HG02973 (cell line): Measurements from ENCODE around the gene MUC5B.
"Not testable (repeated sequence)": the region's sequence is repeated elsewhere in the genome, so short reads cannot be mapped to it uniquely, and the experiment has no call there.

Experiments used
- ATAC-seq: cut with Tn5 transposase; IDR thresholded peaks from one replicate; pipeline ENCODE4 v1.9.1; 2021; ENCODE audit warnings: moderate library complexity; ENCODE audit not compliant: unreplicated experiment

Gene MUC5B

DNA sequence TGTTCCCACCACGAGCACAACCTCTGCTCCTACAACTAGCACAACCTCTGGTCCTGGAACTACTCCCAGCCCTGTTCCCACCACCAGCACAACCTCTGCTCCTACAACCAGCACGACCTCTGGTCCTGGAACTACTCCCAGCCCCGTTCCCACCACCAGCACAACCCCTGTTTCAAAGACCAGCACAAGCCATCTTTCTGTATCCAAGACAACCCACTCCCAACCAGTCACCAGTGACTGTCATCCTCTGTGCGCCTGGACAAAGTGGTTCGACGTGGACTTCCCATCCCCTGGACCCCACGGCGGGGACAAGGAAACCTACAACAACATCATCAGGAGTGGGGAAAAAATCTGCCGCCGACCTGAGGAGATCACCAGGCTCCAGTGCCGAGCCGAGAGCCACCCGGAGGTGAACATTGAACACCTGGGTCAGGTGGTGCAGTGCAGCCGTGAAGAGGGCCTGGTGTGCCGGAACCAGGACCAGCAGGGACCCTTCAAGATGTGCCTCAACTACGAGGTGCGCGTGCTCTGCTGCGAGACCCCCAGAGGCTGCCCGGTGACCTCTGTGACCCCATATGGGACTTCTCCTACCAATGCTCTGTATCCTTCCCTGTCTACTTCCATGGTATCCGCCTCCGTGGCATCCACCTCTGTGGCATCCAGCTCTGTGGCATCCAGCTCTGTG lies 30.9 kb upstream of the MUC5B start:
- ATAC-seq: not testable (repeated sequence)

DNA sequence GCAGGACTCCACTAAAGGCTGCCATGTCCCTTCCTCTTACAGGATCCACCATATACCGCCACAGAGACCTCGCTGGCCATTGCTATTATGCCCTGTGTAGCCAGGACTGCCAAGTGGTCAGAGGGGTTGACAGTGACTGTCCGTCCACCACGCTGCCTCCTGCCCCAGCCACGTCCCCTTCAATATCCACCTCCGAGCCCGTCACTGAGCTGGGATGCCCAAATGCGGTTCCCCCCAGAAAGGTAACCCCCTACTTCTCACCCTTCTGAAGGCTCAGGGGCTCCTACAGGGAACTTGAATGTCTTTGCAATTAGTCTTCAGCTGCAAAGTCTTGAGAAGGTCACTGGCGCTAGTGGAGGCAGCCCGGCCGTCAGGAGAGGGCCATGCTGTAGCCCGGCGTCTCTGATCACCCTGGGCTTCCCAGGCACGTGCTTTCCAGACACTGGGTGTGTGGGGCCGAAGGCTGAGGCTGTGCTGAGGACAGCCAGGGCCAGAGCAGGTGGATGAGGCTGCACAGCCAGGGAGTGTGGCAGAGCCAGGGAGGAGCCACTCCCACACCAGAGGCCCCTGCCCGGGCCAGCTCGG lies 30.0 kb upstream of the MUC5B start:
- no peak for ATAC-seq

DNA sequence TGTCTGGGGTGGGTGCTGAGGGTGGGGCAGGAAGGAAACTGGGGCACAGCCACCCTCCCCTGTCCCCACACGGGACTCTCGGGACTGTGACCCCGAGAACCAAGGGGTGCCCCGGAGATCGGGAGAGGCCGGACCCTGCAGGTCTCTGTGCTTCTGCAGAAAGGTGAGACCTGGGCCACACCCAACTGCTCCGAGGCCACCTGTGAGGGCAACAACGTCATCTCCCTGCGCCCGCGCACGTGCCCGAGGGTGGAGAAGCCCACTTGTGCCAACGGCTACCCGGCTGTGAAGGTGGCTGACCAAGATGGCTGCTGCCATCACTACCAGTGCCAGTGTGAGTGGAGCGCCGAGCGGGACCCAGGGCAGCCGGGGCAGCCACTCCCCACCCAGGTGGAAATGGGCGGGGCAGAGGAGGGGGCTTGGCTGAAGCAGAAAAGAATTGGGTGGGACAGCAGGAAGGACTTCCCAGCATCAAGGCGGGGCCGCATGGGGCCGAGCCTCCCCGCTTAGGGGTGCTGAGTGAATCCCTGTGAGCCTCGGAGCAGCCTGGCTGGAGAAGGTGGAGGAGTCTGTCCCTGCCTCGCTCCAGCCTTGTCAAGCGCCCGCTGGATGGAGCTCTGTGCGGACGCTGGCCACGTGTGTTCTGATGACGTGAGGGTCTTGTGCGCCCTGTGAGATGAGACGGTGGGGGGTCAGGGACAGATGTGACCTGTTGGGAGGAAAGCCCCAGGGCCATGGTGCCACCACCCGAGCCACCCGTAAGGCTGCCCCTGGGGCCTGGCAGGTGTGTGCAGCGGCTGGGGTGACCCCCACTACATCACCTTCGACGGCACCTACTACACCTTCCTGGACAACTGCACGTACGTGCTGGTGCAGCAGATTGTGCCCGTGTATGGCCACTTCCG lies 29.3 kb upstream of the MUC5B start:
- ATAC-seq: no peak

DNA sequence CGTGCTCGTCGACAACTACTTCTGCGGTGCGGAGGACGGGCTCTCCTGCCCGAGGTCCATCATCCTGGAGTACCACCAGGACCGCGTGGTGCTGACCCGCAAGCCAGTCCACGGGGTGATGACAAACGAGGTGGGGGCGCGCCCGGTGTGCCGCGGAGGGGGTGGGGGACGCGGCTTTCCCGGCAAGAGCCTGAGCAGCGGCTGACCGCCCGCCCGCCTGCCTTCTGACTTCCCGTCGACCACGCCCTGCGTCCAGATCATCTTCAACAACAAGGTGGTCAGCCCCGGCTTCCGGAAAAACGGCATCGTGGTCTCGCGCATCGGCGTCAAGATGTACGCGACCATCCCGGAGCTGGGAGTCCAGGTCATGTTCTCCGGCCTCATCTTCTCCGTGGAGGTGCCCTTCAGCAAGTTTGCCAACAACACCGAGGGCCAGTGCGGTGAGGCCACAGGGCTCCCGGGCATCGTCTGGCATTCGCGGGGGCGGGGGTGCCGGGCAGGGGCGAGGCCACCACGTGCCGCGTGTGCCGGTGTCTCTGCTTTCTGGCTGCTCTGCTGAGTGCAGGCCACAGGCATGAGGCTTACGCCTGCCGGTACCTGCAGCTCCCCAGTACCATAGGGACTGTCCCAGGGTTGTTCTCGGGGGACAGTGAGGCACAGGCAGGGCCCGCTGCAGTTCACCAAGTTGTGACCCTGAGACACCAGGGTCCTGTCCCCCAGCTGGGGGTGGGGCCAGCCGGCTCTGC lies 28.5 kb upstream of the MUC5B start:
- ATAC-seq: no peak

DNA sequence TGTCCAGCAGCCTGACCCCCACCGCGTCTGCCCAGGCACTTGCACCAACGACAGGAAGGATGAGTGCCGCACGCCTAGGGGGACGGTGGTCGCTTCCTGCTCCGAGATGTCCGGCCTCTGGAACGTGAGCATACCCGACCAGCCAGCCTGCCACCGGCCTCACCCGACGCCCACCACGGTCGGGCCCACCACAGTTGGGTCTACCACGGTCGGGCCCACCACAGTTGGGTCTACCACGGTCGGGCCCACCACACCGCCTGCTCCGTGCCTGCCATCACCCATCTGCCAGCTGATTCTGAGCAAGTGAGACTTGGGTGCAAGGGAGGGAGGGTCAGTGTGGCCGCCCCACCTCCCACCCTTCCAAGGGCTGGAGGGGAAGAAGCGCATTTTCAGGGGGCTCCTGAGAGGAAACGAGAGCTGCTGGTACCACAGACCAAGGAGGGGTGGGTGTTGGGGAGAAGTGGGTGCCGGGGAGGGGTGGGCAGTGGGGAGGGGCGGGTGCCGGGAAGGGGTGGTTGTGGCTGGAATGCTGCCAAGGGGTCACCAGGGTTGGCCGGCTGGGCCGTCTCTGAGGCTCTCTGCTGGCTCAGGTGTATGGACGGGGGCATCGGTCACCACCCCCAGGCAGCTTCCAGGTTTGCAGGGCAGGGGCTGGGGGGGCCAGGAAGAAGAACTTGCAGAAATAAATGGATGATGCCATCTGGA lies 27.7 kb upstream of the MUC5B start:
- no peak for ATAC-seq

DNA sequence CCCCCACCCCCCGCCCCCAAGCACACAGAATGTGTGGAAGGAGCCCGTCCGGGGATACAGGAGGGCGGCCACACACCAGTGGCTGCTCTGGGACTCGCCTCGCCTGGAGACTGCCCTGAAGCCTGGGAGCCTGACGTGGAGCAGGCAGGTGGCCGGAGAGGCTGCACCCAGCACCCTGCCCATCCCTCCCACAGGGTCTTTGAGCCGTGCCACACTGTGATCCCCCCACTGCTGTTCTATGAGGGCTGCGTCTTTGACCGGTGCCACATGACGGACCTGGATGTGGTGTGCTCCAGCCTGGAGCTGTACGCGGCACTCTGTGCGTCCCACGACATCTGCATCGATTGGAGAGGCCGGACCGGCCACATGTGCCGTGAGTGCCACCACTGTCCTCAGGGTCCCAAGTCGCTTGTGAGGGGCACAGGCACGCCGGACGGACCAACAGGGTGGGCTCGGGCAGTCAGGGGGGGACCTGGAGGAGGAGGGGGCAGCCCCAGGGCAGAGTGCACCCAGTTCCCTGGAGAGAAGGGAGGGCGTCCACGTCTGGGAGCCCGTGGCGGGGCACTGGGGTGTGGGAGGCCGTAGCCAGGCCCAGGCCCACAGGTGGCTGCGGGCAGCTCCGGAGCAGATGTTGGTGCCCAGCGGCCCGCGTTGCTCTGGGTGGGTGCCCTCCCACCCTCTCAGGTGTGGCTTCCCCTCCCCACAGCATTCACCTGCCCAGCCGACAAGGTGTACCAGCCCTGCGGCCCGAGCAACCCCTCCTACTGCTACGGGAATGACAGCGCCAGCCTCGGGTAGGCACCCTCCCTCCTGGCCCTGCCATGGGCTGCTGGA lies 27.0 kb upstream of the MUC5B start:
- ATAC-seq: no peak

DNA sequence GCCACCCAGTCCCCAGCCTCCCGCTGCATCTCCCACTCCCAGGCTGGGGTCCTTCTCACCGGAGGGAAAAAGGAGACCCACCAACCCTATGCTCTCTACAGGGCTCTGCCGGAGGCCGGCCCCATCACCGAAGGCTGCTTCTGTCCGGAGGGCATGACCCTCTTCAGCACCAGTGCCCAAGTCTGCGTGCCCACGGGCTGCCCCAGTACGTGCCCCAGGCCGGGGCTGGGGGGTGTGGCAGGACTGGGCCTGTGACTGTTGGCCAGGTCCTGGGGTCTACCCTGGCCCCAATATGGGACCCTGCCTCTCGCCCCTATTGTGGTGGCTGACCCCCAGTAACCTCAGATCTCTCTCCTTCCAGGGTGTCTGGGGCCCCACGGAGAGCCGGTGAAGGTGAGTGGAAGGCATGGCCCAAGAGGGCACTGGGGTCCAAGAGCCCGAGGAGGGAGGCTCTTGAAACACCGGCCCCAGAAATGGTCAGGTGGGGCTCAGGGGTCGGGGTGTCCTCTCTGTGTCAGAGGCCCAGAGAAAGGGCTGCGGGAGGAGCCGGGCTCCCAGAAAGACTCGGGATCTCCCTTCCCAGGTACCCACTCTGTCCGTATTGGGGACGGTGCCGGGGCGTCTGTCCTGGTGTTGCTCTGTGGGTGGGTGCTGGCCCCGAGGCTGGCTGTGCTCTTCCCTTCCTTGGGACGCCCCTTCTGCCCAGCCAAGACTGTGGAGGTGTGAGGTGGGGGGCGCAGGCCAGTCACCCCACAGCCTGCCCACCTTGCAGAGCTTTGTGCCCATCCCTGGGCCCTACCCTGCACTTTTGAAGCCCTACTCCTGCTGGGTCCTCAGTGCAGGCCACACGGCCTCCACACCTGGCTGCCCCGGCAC lies 26.1 kb upstream of the MUC5B start:
- no peak for ATAC-seq

DNA sequence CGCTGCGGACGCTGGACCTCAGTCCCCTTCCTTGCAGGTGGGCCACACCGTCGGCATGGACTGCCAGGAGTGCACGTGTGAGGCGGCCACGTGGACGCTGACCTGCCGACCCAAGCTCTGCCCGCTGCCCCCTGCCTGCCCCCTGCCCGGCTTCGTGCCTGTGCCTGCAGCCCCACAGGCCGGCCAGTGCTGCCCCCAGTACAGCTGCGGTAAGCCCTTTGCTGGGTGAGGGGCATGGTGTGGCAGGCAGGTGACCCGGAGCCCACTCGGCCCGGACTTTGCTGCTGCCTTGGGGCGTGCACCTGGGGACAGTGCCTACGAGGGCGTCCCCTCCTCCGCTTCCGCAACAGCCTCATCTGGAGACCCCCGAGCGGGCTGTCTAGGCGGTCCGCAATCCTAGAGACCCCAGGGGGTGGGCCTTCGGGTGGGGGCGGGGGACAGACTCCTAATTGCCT lies 25.4 kb upstream of the MUC5B start:
- no peak for ATAC-seq

DNA sequence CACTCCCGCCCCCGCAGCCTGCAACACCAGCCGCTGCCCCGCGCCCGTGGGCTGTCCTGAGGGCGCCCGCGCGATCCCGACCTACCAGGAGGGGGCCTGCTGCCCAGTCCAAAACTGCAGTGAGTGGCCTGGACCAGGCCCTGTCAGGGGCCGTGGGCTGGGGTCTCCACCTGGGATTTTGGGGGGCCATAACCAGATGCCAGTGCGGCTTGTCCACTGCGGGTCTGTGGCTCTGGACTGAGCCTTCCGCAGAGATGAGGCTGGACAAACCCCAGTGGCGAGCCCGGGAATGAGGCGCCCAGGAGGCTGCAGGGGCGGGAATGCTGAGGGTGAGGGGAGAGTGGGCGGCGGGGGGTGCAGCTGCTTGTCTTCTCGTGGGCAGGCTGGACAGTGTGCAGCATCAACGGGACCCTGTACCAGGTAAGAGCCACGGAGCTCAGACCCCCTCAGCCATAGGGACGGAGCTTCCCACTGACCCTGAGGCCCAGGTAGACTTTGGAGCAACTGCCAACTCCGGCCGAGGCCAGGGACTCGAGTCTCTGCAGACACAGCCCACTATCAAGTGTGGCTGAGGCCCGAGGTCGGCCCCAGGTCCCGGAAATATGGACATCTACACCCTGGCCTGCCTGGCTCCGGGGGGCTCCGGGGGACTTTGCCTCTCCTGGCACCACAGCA lies 24.8 kb upstream of the MUC5B start:
- no peak for ATAC-seq

DNA sequence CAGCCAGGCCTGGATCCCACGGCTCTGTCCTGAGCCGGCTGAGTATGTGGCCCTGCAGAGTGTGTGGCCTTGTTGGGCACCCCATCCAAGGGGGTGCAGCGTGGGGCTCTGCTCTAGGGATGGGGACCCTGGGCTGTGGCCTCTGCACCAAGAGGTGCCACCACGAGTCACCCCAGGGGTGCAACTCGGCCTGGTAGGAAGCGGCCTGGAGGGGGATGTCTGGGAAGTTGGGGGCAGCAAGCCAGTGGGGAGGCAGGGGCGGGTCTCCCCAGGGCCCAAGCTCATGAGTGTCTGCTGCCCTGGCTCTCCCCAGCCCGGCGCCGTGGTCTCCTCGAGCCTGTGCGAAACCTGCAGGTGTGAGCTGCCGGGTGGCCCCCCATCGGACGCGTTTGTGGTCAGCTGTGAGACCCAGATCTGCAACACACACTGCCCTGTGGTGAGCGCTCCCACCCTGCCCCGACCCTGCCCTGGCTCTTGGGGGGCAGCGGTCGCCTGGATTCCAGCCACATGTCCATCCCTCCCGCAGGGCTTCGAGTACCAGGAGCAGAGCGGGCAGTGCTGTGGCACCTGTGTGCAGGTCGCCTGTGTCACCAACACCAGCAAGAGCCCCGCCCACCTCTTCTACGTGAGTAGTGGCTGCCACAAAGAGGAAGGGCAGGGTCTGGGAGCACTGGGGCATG lies 24.2 kb upstream of the MUC5B start:
- no peak for ATAC-seq

DNA sequence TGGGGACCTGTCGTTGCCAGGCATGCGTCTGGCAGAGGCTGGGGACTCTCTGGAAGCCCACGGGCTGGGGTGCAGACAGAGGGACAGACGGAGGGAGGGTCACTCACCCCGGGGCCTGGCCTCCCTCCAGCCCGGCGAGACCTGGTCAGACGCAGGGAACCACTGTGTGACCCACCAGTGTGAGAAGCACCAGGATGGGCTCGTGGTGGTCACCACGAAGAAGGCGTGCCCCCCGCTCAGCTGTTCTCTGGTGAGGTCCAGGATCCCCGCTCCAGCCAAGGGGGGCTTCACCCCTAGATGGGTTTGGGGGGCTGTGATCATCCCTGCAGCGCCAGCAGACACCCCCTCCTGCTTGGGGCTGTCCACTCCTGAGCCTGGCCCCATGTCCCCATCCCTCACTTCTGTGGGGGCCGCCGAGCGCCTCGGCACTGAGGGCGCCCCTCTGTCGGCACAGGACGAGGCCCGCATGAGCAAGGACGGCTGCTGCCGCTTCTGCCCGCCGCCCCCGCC lies 23.6 kb upstream of the MUC5B start:
- ATAC-seq: no peak

DNA sequence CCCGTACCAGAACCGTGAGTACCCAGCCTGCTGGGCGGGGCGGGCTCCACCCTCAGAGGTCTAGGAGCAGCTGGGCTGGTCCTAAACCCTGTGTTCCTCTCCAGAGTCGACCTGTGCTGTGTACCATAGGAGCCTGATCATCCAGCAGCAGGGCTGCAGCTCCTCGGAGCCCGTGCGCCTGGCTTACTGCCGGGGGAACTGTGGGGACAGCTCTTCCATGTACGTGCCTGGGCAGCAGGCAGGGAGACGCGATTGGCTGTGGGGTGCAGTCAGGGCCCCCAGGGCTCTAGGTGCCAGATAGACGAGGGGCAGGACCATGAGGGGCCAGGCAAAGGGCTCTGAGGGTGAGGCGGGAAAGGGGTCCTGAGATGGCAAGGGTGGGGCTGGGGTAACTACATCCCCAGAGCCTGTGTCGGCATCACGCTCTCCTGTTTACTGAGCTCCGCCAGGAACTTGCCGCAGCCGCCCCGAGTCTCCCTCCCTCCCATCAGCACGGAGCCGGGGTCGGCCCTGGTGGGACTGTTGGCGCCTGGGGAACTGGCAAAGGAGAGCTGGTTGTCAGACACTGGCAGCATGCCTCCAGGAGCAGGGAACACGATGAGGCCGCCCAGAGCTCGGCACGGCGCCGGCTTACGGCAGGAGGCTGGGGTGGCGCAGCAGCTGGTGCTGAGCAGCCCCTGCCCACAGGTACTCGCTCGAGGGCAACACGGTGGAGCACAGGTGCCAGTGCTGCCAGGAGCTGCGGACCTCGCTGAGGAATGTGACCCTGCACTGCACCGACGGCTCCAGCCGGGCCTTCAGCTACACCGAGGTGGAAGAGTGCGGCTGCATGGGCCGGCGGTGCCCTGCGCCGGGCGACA lies 22.9 kb upstream of the MUC5B start:
- ATAC-seq: no peak

DNA sequence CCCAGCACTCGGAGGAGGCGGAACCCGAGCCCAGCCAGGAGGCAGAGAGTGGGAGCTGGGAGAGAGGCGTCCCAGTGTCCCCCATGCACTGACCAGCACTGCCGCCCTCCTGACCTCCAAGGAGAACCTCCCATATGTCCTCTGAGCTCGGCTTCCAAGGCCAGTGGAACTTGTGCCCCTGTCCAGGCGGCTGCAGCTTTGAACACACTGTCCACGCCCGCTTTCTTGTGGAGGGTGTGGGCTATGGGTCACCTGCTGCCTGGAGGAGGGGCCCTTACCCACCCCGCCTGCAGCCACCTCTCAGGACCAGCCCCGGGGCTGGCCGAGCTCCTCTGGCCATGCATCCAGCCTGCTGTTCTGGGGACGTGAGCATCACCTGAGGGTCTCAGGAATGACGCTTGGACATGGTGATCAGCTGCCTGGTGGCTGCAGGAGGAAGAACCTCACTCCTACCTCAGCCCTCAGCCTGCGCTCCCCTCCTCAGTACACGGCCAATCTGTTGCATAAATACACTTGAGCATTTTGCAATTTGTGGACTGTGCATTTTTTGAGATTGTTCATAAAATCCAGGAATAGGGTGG lies 22.2 kb upstream of the MUC5B start:
- ATAC-seq: no peak

DNA sequence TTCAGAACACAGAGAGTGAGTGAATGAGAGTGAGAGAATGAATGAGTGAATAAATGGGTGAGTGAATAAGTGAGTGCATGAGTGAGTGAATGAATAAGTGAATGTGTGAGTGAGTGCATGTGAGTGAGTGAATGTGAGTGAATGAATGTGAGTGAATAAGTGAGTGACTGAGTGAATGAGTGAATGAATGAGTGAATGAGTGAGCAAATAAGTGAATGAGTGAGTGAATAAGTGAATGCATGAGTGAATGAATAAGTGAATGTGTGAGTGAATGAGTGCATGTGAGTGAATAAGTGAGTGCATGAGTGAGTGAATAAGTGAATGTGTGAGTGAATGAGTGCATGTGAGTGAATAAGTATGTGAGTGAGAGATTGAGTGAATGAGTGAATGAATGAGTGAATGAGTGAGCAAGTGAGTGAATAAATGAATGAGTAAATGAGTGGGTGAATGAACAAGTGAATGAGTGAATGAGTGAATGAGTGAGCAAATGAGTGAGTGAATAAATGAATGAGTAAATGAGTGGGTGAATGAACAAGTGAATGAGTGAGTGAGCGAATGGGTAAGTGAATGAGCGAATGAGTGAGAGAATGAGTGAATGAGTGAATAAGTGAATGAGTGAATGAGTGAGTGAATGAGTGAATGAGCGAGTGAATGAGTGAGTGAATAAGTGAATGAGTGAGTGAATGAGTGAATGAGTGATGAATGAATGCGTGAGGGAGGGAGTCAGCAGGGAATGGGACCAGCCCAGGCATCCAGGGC lies 21.3 kb upstream of the MUC5B start:
- no peak for ATAC-seq

DNA sequence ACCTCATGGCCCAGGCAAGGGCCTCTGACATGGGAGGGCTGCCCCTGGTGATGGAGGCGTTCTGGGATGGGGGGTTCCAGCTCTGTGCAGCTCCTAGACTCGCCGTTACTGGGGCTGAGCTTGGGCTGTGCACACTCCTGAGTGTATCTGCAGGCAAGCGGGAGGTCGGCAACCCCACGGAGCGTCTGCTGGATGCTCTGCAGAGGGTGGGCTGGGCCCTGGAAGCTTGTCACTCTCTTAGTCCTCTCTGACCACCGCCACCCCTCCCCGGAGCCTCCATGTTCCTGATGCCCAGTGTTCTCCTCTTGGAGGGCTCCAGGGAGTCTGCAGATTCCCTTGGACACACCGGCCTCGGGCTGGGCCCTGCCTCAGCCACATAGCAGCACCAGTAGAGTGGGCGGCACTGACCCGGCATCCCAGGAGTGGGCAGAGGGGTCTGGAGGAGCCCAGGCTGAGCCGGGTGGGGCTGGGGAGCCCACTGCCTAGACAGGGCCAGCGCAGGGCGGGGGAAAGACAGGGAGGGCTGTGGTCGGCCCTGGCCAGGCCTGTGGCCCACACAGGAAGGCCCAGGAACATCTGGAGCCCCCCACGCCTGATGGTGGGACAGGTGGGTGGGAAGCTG lies 20.6 kb upstream of the MUC5B start:
- no peak for ATAC-seq
